SK-N-SH (cell line): Measurements from ENCODE around the gene TMEM120B.

Experiments used
- ELF1 ChIP-seq: IDR thresholded peaks from 2 replicates; pipeline ENCODE4 v1.4.0; 2012
- EP300 ChIP-seq, 2 experiments: IDR thresholded peaks; 2 replicates each; pipeline versions ENCODE4 v1.4.0 to v1.6.1; 2012; ENCODE audit warnings: borderline replicate concordance in 1 of 2, low read depth in 1 of 2, low read length in 1 of 2
- EZH2phosphoT487 ChIP-seq: fragments of 200-600 bp; sonication (generic); IDR thresholded peaks from 2 replicates; pipeline ENCODE4 v1.6.1; 2017; ENCODE audit warnings: low read depth, mixed run types, mild to moderate bottlenecking, antibody characterized with exemption, moderate library complexity, borderline replicate concordance
- MXI1 ChIP-seq: IDR thresholded peaks from 2 replicates; pipeline ENCODE4 v1.6.1; 2012; ENCODE audit warnings: mild to moderate bottlenecking, low read depth, low read length, improper control_type of control experiment
- POLR2AphosphoS5 ChIP-seq: IDR thresholded peaks from 2 replicates; pipeline ENCODE4 v1.6.1; 2012; ENCODE audit warnings: low read depth, low read length
- RCOR1 ChIP-seq: fragments of 150-350 bp; IDR thresholded peaks from 2 replicates; pipeline ENCODE4 v1.6.1; 2017; ENCODE audit warnings: antibody characterized with exemption, low read length
- RXRA ChIP-seq: IDR thresholded peaks from 2 replicates; pipeline ENCODE4 v1.4.0; 2012; ENCODE audit warnings: low read depth, mild to moderate bottlenecking, borderline replicate concordance
- TAF1 ChIP-seq: IDR thresholded peaks from 2 replicates; pipeline ENCODE4 v1.6.1; 2012; ENCODE audit warnings: low read depth, mild to moderate bottlenecking, low read length, moderate library complexity, borderline replicate concordance
- TF ChIP-seq, protein P1 (sequence below): fragments of 200-600 bp; sonication (generic); IDR thresholded peaks from 2 replicates; pipeline ENCODE4 v1.6.1; 2017; ENCODE audit warnings: antibody characterized with exemption, mild to moderate bottlenecking, moderate library complexity

DNA sequence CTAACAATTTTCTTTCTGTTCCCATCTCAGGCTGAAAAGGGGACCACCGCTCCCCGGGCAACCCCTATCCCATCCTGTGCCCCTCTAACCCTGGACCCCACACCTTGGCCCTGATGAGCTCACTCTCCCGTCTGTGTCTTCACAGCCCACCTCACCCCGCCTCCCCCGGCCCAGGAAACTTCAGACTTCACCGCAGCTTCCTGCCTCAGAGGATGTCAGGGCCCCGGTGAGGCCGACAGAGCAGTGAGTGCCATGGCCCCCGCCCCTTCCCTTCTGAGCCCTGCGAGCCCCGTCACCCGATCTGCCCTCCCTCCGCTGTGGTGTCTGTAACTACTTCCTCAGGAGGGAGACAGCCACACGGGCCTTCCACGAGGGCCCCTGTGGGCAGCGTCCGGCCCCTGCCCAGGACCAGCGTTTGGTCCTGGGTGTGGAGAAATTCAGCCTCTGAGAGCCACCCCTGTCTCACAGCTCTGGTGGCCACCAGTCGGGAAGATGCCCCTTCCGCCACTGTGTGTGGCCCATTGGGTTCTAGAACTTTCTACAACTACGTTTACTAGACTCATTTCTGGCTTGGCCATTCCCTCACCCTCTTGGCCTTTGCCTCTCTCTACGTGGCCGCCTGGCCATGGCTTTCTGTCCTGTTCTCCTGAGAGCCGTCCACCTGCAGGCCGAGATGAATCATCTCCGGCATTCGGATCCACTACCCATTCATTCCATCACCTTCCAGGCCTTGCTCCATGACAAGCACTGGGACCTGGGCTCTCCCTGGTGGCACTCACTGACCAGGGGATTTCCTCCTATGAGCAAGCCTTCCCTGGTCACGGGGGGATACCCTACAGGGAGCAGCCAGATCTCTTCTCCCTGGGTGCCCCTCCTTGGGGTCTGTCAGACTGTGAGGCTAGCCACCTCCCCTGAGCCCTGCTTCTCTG is 77.5 kb downstream of the TMEM120B start:
- TF ChIP-seq, protein P1, sequence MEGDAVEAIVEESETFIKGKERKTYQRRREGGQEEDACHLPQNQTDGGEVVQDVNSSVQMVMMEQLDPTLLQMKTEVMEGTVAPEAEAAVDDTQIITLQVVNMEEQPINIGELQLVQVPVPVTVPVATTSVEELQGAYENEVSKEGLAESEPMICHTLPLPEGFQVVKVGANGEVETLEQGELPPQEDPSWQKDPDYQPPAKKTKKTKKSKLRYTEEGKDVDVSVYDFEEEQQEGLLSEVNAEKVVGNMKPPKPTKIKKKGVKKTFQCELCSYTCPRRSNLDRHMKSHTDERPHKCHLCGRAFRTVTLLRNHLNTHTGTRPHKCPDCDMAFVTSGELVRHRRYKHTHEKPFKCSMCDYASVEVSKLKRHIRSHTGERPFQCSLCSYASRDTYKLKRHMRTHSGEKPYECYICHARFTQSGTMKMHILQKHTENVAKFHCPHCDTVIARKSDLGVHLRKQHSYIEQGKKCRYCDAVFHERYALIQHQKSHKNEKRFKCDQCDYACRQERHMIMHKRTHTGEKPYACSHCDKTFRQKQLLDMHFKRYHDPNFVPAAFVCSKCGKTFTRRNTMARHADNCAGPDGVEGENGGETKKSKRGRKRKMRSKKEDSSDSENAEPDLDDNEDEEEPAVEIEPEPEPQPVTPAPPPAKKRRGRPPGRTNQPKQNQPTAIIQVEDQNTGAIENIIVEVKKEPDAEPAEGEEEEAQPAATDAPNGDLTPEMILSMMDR, result no peak
- TF ChIP-seq EP300 (IDR thresholded peaks at IDR 0.05; ENCODE audit: borderline replicate concordance in 1 of 2, low read depth in 1 of 2, low read length in 1 of 2) (no peak), ELF1 (no peak), MXI1 (no peak), RCOR1 (no peak), TAF1 (no peak), POLR2AphosphoS5 (no peak), EZH2phosphoT487 (no peak), RXRA (no peak)
